H1 (cell line): Measurements from ENCODE around the gene BBS2. TPM values are rescaled to one million over a fixed set of nuclear protein-coding genes. Genes with fewer than 3 reads are reported as not detected.

Experiments used
- CTCF ChIA-PET: fragments of 300-600 bp; sonication (Branson Sonifier 250); formaldehyde crosslinking; loops from one replicate; lab custom pipeline; 2021; ENCODE audit not compliant: partially characterized antibody; lab: Charles Lee
- POLR2A ChIA-PET: fragments of 300-600 bp; sonication (Branson Sonifier 250); formaldehyde crosslinking; loops from one replicate; lab custom pipeline; 2021; ENCODE audit warnings: inconsistent platforms; ENCODE audit not compliant: partially characterized antibody; lab: Charles Lee
- DNase-seq, 2 experiments: peaks; one replicate each; pipeline versions ENCODE4 v3.0.0 to v3.0.0-alpha.2; 2010 to 2022; ENCODE audit warnings: low spot score in 2 of 2, low read depth in 1 of 2, mixed read lengths in 1 of 2
- FAIRE-seq: peaks from 2 replicates; lab custom pipeline; 2011; peaks lifted over from hg19 to GRCh38; lab: Jason Lieb, UNC
- H2AFZ ChIP-seq: 2 replicates; pipeline ENCODE4 v1.8.1; 2012; ENCODE audit warnings: low read length, inconsistent platforms
- H2AK5ac ChIP-seq: 2 replicates; pipeline ENCODE4 v1.6.1; 2013; ENCODE audit warnings: low read depth, low read length
- H2BK120ac ChIP-seq: replicated peaks from 2 replicates; pipeline ENCODE3; 2013; ENCODE audit warnings: low read depth, low read length, inconsistent platforms
- H2BK12ac ChIP-seq: 2 replicates; pipeline ENCODE4 v1.6.1; 2013; ENCODE audit warnings: low read depth, low read length
- H2BK15ac ChIP-seq: 2 replicates; pipeline ENCODE4 v1.6.1; 2013; ENCODE audit warnings: low read length
- H2BK20ac ChIP-seq: 2 replicates; pipeline ENCODE4 v1.6.1; 2013; ENCODE audit warnings: low read length
- H2BK5ac ChIP-seq: 2 replicates; pipeline ENCODE4 v1.6.1; 2013; ENCODE audit warnings: low read depth, low read length
- H3K14ac ChIP-seq: 2 replicates; pipeline ENCODE4 v1.6.1; 2013; ENCODE audit warnings: inconsistent platforms; ENCODE audit not compliant: insufficient read length
- H3K18ac ChIP-seq: 2 replicates; pipeline ENCODE4 v1.6.1; 2013; ENCODE audit warnings: low read length; ENCODE audit errors: extremely low read depth
- H3K23ac ChIP-seq: 2 replicates; pipeline ENCODE4 v1.6.1; 2013; ENCODE audit warnings: inconsistent platforms; ENCODE audit not compliant: insufficient read length
- H3K23me2 ChIP-seq: 2 replicates; pipeline ENCODE4 v1.6.1; 2013; ENCODE audit warnings: low read depth, low read length
- H3K27ac ChIP-seq: 2 replicates; pipeline ENCODE4 v1.6.1; 2011; ENCODE audit warnings: low read depth, low read length, inconsistent platforms
- H3K27me3 ChIP-seq, 4 experiments: replicated peaks in 1 of 4; 1 replicate in 1 of 4; 2 replicates in 3 of 4; pipeline versions ENCODE4 v1.6.1 to v1.8.1; 2011 to 2013; ENCODE audit warnings: low read length in 3 of 4, mild to moderate bottlenecking in 3 of 4, inconsistent platforms in 2 of 4, mixed read lengths in 2 of 4, moderate library complexity in 1 of 4; ENCODE audit not compliant: control insufficient read depth in 3 of 4, insufficient read depth in 3 of 4; ENCODE audit errors: extremely low read depth in 1 of 4
- H3K36me3 ChIP-seq, 4 experiments: 2 replicates each; pipeline versions ENCODE4 v1.6.1 to v1.8.1; 2011 to 2013; ENCODE audit warnings: mild to moderate bottlenecking in 4 of 4, low read length in 3 of 4, moderate library complexity in 2 of 4, control low read depth in 1 of 4, inconsistent platforms in 1 of 4; ENCODE audit not compliant: insufficient read depth in 4 of 4, control insufficient read depth in 2 of 4
- H3K4ac ChIP-seq: replicated peaks from 2 replicates; pipeline ENCODE3; 2013; ENCODE audit warnings: low read length, low read depth, mixed read lengths, inconsistent platforms; ENCODE audit not compliant: insufficient read length
- H3K4me1 ChIP-seq, 4 experiments: replicated peaks in 1 of 4; 1 replicate in 1 of 4; 2 replicates in 3 of 4; pipeline versions ENCODE4 v1.6.1 to v1.8.1; 2011 to 2013; ENCODE audit warnings: low read length in 3 of 4, inconsistent platforms in 2 of 4, mixed read lengths in 1 of 4; ENCODE audit not compliant: insufficient read depth in 4 of 4, control insufficient read depth in 3 of 4
- H3K4me2 ChIP-seq, 2 experiments: 2 replicates each; pipeline versions ENCODE4 v1.6.1 to v1.8.1; 2011 to 2013; ENCODE audit warnings: low read depth in 2 of 2, low read length in 2 of 2, control low read depth in 1 of 2, inconsistent platforms in 1 of 2, mild to moderate bottlenecking in 1 of 2; ENCODE audit not compliant: insufficient read depth in 1 of 2
- H3K4me3 ChIP-seq, 4 experiments: fragments of 200-600, 300-600 bp in 1 of 4; sonication (generic), shearing (Covaris generic), sonication (Bioruptor Twin) in 1 of 4; 2 replicates each; pipeline versions ENCODE4 v1.5.1 to v1.8.1; 2011 to 2016; ENCODE audit warnings: low read length in 4 of 4, low read depth in 3 of 4, control low read depth in 2 of 4, inconsistent platforms in 2 of 4, mild to moderate bottlenecking in 2 of 4, mixed read lengths in 1 of 4, moderate library complexity in 1 of 4; ENCODE audit not compliant: insufficient read depth in 2 of 4; ENCODE audit errors: extremely low read depth in 1 of 4
- H3K56ac ChIP-seq: replicated peaks from 2 replicates; pipeline ENCODE3; 2013; ENCODE audit warnings: low read depth, mild to moderate bottlenecking, mixed read lengths, low read length, inconsistent platforms; ENCODE audit not compliant: insufficient read length
- H3K79me1 ChIP-seq: 2 replicates; pipeline ENCODE4 v1.6.1; 2013; ENCODE audit warnings: low read depth, low read length, control low read depth
- H3K79me2 ChIP-seq, 2 experiments: 2 replicates each; pipeline versions ENCODE4 v1.6.1 to v1.8.1; 2012 to 2013; ENCODE audit warnings: low read length in 2 of 2, mild to moderate bottlenecking in 2 of 2, inconsistent platforms in 1 of 2; ENCODE audit not compliant: insufficient read depth in 2 of 2, control insufficient read depth in 1 of 2
- H3K9ac ChIP-seq, 4 experiments: replicated peaks in 1 of 4; 1 replicate in 1 of 4; 2 replicates in 3 of 4; pipeline versions ENCODE4 v1.6.1 to v1.8.1; 2011 to 2013; ENCODE audit warnings: low read depth in 3 of 4, low read length in 3 of 4, control low read depth in 2 of 4, mild to moderate bottlenecking in 2 of 4, moderate library complexity in 2 of 4, inconsistent platforms in 1 of 4; ENCODE audit errors: extremely low read depth in 1 of 4
- H3K9me3 ChIP-seq, 2 experiments: 2 replicates each; pipeline versions ENCODE4 v1.6.1 to v1.8.1; 2012 to 2013; ENCODE audit warnings: mild to moderate bottlenecking in 2 of 2, moderate library complexity in 2 of 2, control low read depth in 1 of 2, inconsistent platforms in 1 of 2, low read depth in 1 of 2, low read length in 1 of 2, mixed read lengths in 1 of 2; ENCODE audit not compliant: insufficient read depth in 2 of 2
- H4K20me1 ChIP-seq, 2 experiments: replicated peaks in 1 of 2; 2 replicates each; pipeline versions ENCODE3 to v1.8.1; 2011 to 2013; ENCODE audit warnings: inconsistent platforms in 2 of 2, low read length in 2 of 2, mild to moderate bottlenecking in 1 of 2; ENCODE audit not compliant: insufficient read depth in 2 of 2, control insufficient read depth in 1 of 2
- H4K5ac ChIP-seq: 2 replicates; pipeline ENCODE4 v1.6.1; 2013; ENCODE audit warnings: low read length, low read depth, mixed read lengths, inconsistent platforms; ENCODE audit not compliant: insufficient read length
- H4K8ac ChIP-seq: 2 replicates; pipeline ENCODE4 v1.8.0; 2013; ENCODE audit warnings: mild to moderate bottlenecking, moderate library complexity, low read length, inconsistent platforms; ENCODE audit not compliant: insufficient read depth; ENCODE audit errors: extremely low read depth
- H4K91ac ChIP-seq: replicated peaks from 2 replicates; pipeline ENCODE3; 2013; ENCODE audit warnings: low read length, mixed read lengths, inconsistent platforms; ENCODE audit not compliant: insufficient read length
- KDM4A ChIP-seq: IDR thresholded peaks from one replicate; pipeline ENCODE4 v1.7.1; 2012; ENCODE audit warnings: low read depth, mild to moderate bottlenecking, moderate library complexity, low read length, inconsistent platforms; ENCODE audit not compliant: severe bottlenecking
- PHF8 ChIP-seq: fragments of 200-600 bp; sonication (generic); conservative IDR thresholded peaks from 2 replicates; pipeline ENCODE4 v1.7.1; 2012; ENCODE audit warnings: low read depth, mild to moderate bottlenecking, inconsistent platforms, low read length, moderate library complexity
- POLR2A ChIP-seq, 2 experiments: IDR thresholded peaks; 1 replicate in 1 of 2; 2 replicates in 1 of 2; pipeline ENCODE4 v1.6.1; 2011; ENCODE audit warnings: low read depth in 2 of 2, low read length in 2 of 2, mild to moderate bottlenecking in 2 of 2; ENCODE audit errors: control extremely low read depth in 1 of 2
- WGBS, 2 experiments: shearing (Covaris generic) in 1 of 2; methylation state at CpG; one replicate each; pipeline versions ENCODE4 v1.1.6 to v1.1.7; 2013 to 2015; ENCODE audit warnings: low lambda C conversion rate in 2 of 2, mixed read lengths in 2 of 2, inconsistent platforms in 1 of 2, low coverage in 1 of 2, missing lambda C conversion rate in 1 of 2; ENCODE audit not compliant: insufficient replicate concordance in 2 of 2, insufficient coverage in 1 of 2, insufficient read length in 1 of 2; ENCODE audit errors: extremely low coverage in 1 of 2, missing lambda C conversion rate in 1 of 2; 5-methylcytosine and 5-hydroxymethylcytosine counted together
- polyA plus RNA-seq, 7 experiments: library from polyadenylated mRNA; depleted of rRNA in 3 of 7; stranded (reverse) in 5 of 7; unstranded in 2 of 7; fragments of >200 nt in 5 of 7; fragments of 200-250 nt in 2 of 7; gene quantifications; 1 replicate in 5 of 7; 2 replicates in 1 of 7; 4 replicates in 1 of 7; pipeline versions ENCODE4 v1.2.1 to v1.2.3, GENCODE V29; 2011 to 2013; ENCODE audit warnings: missing spikeins in 2 of 7, mixed read lengths in 2 of 7
- total RNA-seq: library from RNA; stranded (reverse); fragmentation: NEBNext Ultra II Directional; extraction: Animal tissue kit (Norgen Biotek cat#: 25700); gene quantifications from 2 replicates; pipeline ENCODE4 v1.2.1, GENCODE V29; 2021

Gene BBS2
- total and polyA plus RNA-seq, 2 of the 8 experiments (the other 6 are each of a cell fraction or from before 2014, with no cell fraction given): 12.3 to 15.1 TPM

GRCh38 chr16:56517206-56517605 is 2.6 kb downstream of the BBS2 start:
- no peaks in the 10 kb centered on the region; a peak in 1 of 7 replicates for H3K4me1 ChIP-seq
- no peak overlapping the region for H2AK5ac ChIP-seq
- peaks cover 5% of the 10 kb centered on the region; the same call in 1 of the 2 replicates for H3K23me2 ChIP-seq
- no peak overlapping the region for H2BK15ac ChIP-seq
- peaks cover 0 to 7% (median 1%) of the 10 kb centered on the region in 4 experiments; a peak in 3 of 7 replicates for H3K27me3 ChIP-seq
- no peaks in the 10 kb centered on the region for H3K79me2 ChIP-seq
- ChIA-PET POLR2A (interaction anchor here (1.5 kb wide), 1 partner anchor 30 kb away, joined by 4 read pairs; no protein-coding TSS in a partner anchor), CTCF (interaction anchor here (1.0 to 3.1 kb wide), 5 partner anchors 12 to 185 kb away, joined by 3 to 14 read pairs (median 8); no protein-coding TSS in a partner anchor)
- H4K20me1 ChIP-seq: no peaks in the 10 kb centered on the region
- H4K91ac ChIP-seq: no peak overlapping the region
- H2BK120ac ChIP-seq: no peak overlapping the region
- no peak overlapping the region for H3K4me3 ChIP-seq
- TF ChIP-seq PHF8: no peak
- no peak for TF ChIP-seq KDM4A
- no peak for TF ChIP-seq POLR2A (IDR thresholded peaks at IDR 0.05; ENCODE audit: control extremely low read depth in 1 of 2, low read depth in 2 of 2, low read length in 2 of 2)
- TF ChIP-seq, all 59 proteins: peak for 0
- no peaks in the 10 kb centered on the region for H3K9me3 ChIP-seq
- no peak overlapping the region for H3K14ac ChIP-seq
- no peak overlapping the region for H4K5ac ChIP-seq
- no peak overlapping the region for H2AFZ ChIP-seq
- H3K79me1 ChIP-seq: no peaks in the 10 kb centered on the region
- H3K4ac ChIP-seq: no peak overlapping the region
- 69% methylated on average over 2 of the region's 2 CpGs; no CpG with 5 or more reads in 1 of the 2 experiments for WGBS, 2 experiments
- H3K23ac ChIP-seq: no peak overlapping the region
- H2BK5ac ChIP-seq: no peak overlapping the region
- no peak overlapping the region for H2BK12ac ChIP-seq
- FAIRE-seq (no peak), DNase-seq (no peak)
- H3K36me3 ChIP-seq: no peaks in the 10 kb centered on the region
- no peak overlapping the region for H3K4me2 ChIP-seq
- H3K9ac ChIP-seq: no peak overlapping the region
- H3K27ac ChIP-seq: no peak overlapping the region
- H2BK20ac ChIP-seq: no peak overlapping the region
- no peak overlapping the region for H3K18ac ChIP-seq
- H4K8ac ChIP-seq: no peak overlapping the region
- no peak overlapping the region for H3K56ac ChIP-seq
